Transverse colon (tissue), 4 donors: ENCODE measurements around the gene TRIP11. TPM values are rescaled to one million over a fixed set of nuclear protein-coding genes. Genes with fewer than 3 reads are reported as not detected.

ENCODE experiments used
- DNase-seq: peaks from one replicate; pipeline ENCODE4 v3.0.0-alpha.2; 2019
- H3K27ac ChIP-seq, 4 donors: fragments of 200-600 bp; sonication (generic); 2 replicates each; pipeline ENCODE4 v1.5.1; 2016 to 2018; ENCODE audit warnings: inconsistent platforms in 4 of 4
- H3K27me3 ChIP-seq: fragments of 200-600 bp; sonication (generic); 2 replicates; pipeline ENCODE4 v1.5.1; 2017; ENCODE audit warnings: inconsistent platforms
- H3K36me3 ChIP-seq, 4 donors: fragments of 200-600 bp; sonication (generic); 2 replicates each; pipeline ENCODE4 v1.5.1; 2017 to 2019; ENCODE audit warnings: inconsistent platforms in 4 of 4
- H3K4me1 ChIP-seq, 4 donors: fragments of 200-600 bp; sonication (generic); 2 replicates each; pipeline ENCODE4 v1.5.1; 2017 to 2020; ENCODE audit warnings: inconsistent platforms in 4 of 4
- H3K4me3 ChIP-seq, 4 donors: fragments of 200-600 bp; sonication (generic); 1 replicate in 1 of 4; 2 replicates in 3 of 4; pipeline versions ENCODE4 v1.5.1 to v1.6.1; 2017 to 2019; ENCODE audit warnings: inconsistent platforms in 4 of 4
- H3K9me3 ChIP-seq, 2 donors: fragments of 200-600 bp; sonication (generic); 2 replicates each; pipeline ENCODE4 v1.5.1; 2017 to 2019; ENCODE audit warnings: inconsistent platforms in 2 of 2
- EP300 ChIP-seq: sonication (generic); formaldehyde crosslinking; IDR thresholded peaks from one replicate; pipeline ENCODE4 v1.6.1; 2017; ENCODE audit warnings: antibody characterized with exemption, low read depth
- POLR2A ChIP-seq: fragments of 450-650 bp; IDR thresholded peaks from one replicate; pipeline ENCODE4 v1.6.1; 2016; ENCODE audit warnings: antibody characterized with exemption, mild to moderate bottlenecking, moderate library complexity
- POLR2AphosphoS5 ChIP-seq, 3 donors: sonication (generic); formaldehyde crosslinking; IDR thresholded peaks; one replicate each; pipeline ENCODE4 v1.6.1; 2016; ENCODE audit warnings: antibody characterized with exemption in 3 of 3
- WGBS, 2 donors: methylation state at CpG; one replicate each; pipeline ENCODE4 v1.1.5; 2018; ENCODE audit warnings: low coverage in 1 of 2; 5-methylcytosine and 5-hydroxymethylcytosine counted together
- in situ Hi-C, 4 donors: fragments of 200-750 bp; cut with MboI; loops; one replicate each; pipeline versions ENCODE4 v1.15.0 to v1.15.1; 2017; ENCODE audit warnings: low sequenced_read_pairs in 3 of 4, low pct_ligation_motif_present in 1 of 4, low pct_unique_long_range_greater_than_20kb in 1 of 4
- intact Hi-C: fragments of 100-400 bp; cut with DNase I; formaldehyde crosslinking; loops from one replicate; pipeline ENCODE4 v1.15.1; 2023; ENCODE audit warnings: low total_unique reads
- total RNA-seq, 4 donors: library from RNA; depleted of rRNA; stranded (reverse); fragments of >200 nt; gene quantifications; one replicate each; pipeline ENCODE4 v1.1.0, GENCODE V29; 2016
- TF ChIP-seq, protein P1 (sequence below), 5 experiments: fragments of 200-600 bp in 3 of 5; fragments of 450-650 bp in 2 of 5; sonication (generic) in 3 of 5; IDR thresholded peaks; 1 replicate in 2 of 5; 2 replicates in 3 of 5; pipeline ENCODE4 v1.5.1; 2016 to 2017; ENCODE audit warnings: antibody characterized with exemption in 5 of 5, inconsistent platforms in 3 of 5, mild to moderate bottlenecking in 2 of 5, moderate library complexity in 1 of 5

The TRIP11 gene
- total RNA-seq, 4 donors from 2014 or later: 14.2 to 45.6 (median 34.1) TPM

DNA sequence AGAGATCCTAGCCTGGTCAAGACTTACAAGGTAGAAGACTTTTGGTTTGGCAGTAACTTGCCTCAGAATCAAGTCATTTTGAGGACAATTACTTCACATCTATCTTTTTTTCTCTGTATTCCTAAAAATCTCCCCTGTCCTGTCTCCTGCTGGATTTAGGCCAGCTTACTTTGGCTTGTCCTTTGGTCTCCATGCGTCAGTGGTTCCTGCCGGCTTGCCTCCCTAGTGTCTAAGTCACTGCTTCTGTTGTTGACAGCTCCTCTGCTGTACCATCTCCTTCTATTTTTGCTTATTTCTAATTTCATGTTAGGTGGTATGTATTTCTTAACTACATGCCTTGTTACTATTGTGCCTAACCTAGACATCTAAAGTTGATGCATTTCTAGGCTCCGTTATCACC lies 52.7 kb downstream of the TRIP11 start:
- H3K4me3 ChIP-seq: no peak overlapping the region
- peaks cover 0 to 36% (median 12%) of the 10 kb centered on the region in 4 donors for H3K36me3 ChIP-seq
- no peaks in the 10 kb centered on the region for H3K9me3 ChIP-seq
- 99 to 100% methylated on average over 3 of the region's 3 CpGs for WGBS, 2 donors
- H3K4me1 ChIP-seq: peaks cover 0 to 11% (median 0%) of the 10 kb centered on the region in 4 donors
- intact Hi-C loops (no loop called here), in situ Hi-C loops (no loop called here)
- no peaks in the 10 kb centered on the region for H3K27me3 ChIP-seq
- no peak for DNase-seq
- no peak overlapping the region for H3K27ac ChIP-seq
- TF ChIP-seq EP300: no peak
- no peak for TF ChIP-seq POLR2AphosphoS5 (IDR thresholded peaks at IDR 0.05)
- TF ChIP-seq POLR2A: no peak
- TF ChIP-seq, protein P1, sequence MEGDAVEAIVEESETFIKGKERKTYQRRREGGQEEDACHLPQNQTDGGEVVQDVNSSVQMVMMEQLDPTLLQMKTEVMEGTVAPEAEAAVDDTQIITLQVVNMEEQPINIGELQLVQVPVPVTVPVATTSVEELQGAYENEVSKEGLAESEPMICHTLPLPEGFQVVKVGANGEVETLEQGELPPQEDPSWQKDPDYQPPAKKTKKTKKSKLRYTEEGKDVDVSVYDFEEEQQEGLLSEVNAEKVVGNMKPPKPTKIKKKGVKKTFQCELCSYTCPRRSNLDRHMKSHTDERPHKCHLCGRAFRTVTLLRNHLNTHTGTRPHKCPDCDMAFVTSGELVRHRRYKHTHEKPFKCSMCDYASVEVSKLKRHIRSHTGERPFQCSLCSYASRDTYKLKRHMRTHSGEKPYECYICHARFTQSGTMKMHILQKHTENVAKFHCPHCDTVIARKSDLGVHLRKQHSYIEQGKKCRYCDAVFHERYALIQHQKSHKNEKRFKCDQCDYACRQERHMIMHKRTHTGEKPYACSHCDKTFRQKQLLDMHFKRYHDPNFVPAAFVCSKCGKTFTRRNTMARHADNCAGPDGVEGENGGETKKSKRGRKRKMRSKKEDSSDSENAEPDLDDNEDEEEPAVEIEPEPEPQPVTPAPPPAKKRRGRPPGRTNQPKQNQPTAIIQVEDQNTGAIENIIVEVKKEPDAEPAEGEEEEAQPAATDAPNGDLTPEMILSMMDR (IDR thresholded peaks at IDR 0.05): no peak

DNA sequence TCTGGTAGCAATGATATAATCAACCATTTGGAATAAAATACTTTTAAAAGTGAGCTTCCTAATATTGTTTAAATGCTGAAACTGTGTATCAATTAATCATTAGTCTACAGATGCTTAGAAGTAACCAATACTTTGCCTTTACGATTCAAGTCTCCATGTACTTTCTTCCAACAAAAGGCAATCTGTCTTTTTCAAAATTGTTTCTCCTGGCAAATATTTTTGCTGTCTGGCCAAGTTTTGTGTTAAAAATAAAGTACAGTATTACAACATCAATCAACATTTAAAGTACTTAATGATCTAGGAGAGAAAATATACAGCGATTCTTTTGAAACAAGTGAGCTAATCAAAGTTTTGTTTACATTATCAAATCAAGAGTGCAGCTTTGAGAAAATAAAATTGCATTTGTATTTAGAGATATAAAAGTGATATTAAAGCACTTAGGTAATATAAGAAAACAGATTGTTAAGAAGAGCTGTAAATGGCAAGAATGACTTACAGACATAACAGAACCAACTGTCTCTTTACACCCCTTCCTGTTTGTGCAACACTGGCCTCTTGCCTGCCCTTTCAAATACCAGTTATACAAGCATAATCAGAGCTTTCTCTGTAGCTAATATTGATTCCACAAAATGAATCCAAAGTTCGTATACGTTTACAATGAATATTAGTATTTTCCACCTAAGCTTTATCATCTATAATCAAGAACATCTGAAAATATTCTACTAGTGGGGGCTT lies 54.2 kb downstream of the TRIP11 start:
- TF ChIP-seq EP300 (no peak), POLR2AphosphoS5 (IDR thresholded peaks at IDR 0.05) (no peak), POLR2A (no peak)
- TF ChIP-seq, protein P1 (IDR thresholded peaks at IDR 0.05): no peak
- H3K9me3 ChIP-seq: no peaks in the 10 kb centered on the region
- no peaks in the 10 kb centered on the region for H3K27me3 ChIP-seq
- 45 to 59% methylated on average over 4 of the region's 4 CpGs for WGBS, 2 donors
- peaks cover 0 to 24% (median 5%) of the 10 kb centered on the region in 4 donors for H3K36me3 ChIP-seq
- intact Hi-C loops: no loop called here
- H3K4me1 ChIP-seq: peaks cover 0 to 11% (median 0%) of the 10 kb centered on the region in 4 donors
- H3K4me3 ChIP-seq: no peak overlapping the region
- no peak for DNase-seq
- in situ Hi-C loops: no loop called here
- H3K27ac ChIP-seq: peak overlapping the region in 1 of 4 donors; percentile 3

DNA sequence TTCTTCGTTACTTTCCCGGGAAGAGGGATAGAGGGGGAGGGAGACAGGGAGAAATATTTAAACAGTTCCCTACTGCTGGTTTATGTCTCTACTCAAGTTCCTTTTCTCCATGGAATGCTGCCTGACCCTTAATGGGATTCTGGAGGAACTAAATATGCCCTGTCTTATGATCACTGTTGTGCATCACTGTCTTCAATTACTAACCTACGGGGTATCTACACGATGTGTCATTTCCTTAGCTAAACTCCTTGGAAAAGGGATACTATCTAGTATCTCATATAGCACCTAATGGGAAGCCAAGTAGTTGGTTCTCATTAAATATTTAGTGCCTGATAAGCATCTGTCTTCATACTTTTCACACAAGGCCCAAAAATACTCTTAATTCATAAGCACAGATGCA lies 54.9 kb downstream of the TRIP11 start:
- peak in 1 of 3 donors; percentile 29 for TF ChIP-seq POLR2AphosphoS5 (IDR thresholded peaks at IDR 0.05)
- TF ChIP-seq EP300: no peak
- TF ChIP-seq POLR2A: no peak
- TF ChIP-seq, protein P1 (IDR thresholded peaks at IDR 0.05): no peak
- Histone ChIP-seq H3K27ac (peak overlapping the region in 1 of 4 donors; percentile 3), H3K27me3 (no peaks in the 10 kb centered on the region), H3K36me3 (peaks cover 0 to 22% (median 5%) of the 10 kb centered on the region in 4 donors), H3K4me1 (peaks cover 0 to 11% (median 0%) of the 10 kb centered on the region in 4 donors), H3K9me3 (no peaks in the 10 kb centered on the region), H3K4me3 (no peak overlapping the region)
- in situ Hi-C loops: no loop called here
- 70 to 86% methylated on average over 4 of the region's 4 CpGs for WGBS, 2 donors
- no peak for DNase-seq
- intact Hi-C loops: no loop called here

DNA sequence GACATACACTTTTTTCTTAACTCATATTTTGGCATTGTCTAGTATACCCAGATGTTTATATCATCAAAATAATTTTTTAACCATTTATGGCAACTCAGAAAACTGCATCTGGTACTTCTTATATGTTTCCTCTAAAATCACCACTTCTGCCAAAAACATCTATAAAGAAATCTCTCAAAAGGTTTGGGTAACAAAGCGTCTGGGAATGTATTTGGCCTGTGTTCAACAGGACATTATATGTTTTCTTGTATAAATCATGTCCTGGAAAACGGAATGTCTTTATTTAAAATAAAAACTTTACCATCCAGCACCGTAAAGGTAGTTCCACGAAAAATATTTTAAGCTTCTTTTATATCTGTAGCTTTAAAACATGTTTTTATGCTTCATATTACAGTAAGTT lies 56.3 kb downstream of the TRIP11 start:
- H3K36me3 ChIP-seq: peaks cover 0 to 22% (median 5%) of the 10 kb centered on the region in 4 donors
- 65 to 77% methylated on average over 4 of the region's 4 CpGs for WGBS, 2 donors
- H3K9me3 ChIP-seq: no peaks in the 10 kb centered on the region
- H3K27ac ChIP-seq: no peak overlapping the region
- peaks cover 0 to 11% (median 0%) of the 10 kb centered on the region in 4 donors for H3K4me1 ChIP-seq
- DNase-seq: no peak
- H3K4me3 ChIP-seq: no peak overlapping the region
- intact Hi-C loops (no loop called here), in situ Hi-C loops (no loop called here)
- TF ChIP-seq POLR2AphosphoS5 (IDR thresholded peaks at IDR 0.05): no peak
- TF ChIP-seq, protein P1 (IDR thresholded peaks at IDR 0.05): no peak
- no peak for TF ChIP-seq POLR2A
- H3K27me3 ChIP-seq: no peaks in the 10 kb centered on the region
